Psoas muscle (tissue), 8 donors: ENCODE data around the gene OSBPL6. TPM values are rescaled to one million over a fixed set of nuclear protein-coding genes. Genes with fewer than 3 reads are reported as not detected.

Experiments
- ATAC-seq, 4 donors: fragments of 200-7000 bp; cut with Tn5 transposase; one replicate each; pipeline ENCODE4 v1.9.1; 2020; ENCODE audit warnings: moderate library complexity in 3 of 4, mild to moderate bottlenecking in 2 of 4
- DNase-seq, 2 donors: peaks; one replicate each; pipeline ENCODE4 v3.0.0-alpha.2; 2020
- H3K27ac ChIP-seq: fragments of 200-600 bp; one replicate; pipeline ENCODE4 v1.8.0; 2022
- H3K27me3 ChIP-seq, 3 donors: fragments of 200-600 bp in 1 of 3; one replicate each; pipeline versions ENCODE4 v1.6.1 to v1.8.0; 2013 to 2022; ENCODE audit warnings: low read length in 2 of 3, mild to moderate bottlenecking in 2 of 3, moderate library complexity in 1 of 3; ENCODE audit not compliant: insufficient read depth in 3 of 3
- H3K36me3 ChIP-seq, 2 donors: fragments of 200-600 bp in 1 of 2; one replicate each; pipeline versions ENCODE4 v1.6.1 to v1.8.0; 2013 to 2022; ENCODE audit warnings: low read depth in 1 of 2, mild to moderate bottlenecking in 1 of 2, moderate library complexity in 1 of 2; ENCODE audit not compliant: insufficient read depth in 1 of 2
- H3K4me1 ChIP-seq: fragments of 200-600 bp; one replicate; pipeline ENCODE4 v1.8.0; 2022
- H3K4me3 ChIP-seq: fragments of 200-600 bp; one replicate; pipeline ENCODE4 v1.8.0; 2022; ENCODE audit warnings: mild to moderate bottlenecking
- H3K9me3 ChIP-seq: fragments of 200-600 bp; one replicate; pipeline ENCODE4 v1.8.0; 2022
- WGBS, 3 donors: extraction: QIAGEN DNeasy Blood & Tissue Kit; methylation state at CpG; one replicate each; pipeline versions ENCODE4 v1.1.6 to v1.1.7; 2013; 5-methylcytosine and 5-hydroxymethylcytosine counted together
- intact Hi-C, 2 donors: fragments of 100-400 bp; cut with DNase I; formaldehyde crosslinking; loops; one replicate each; pipeline versions ENCODE4 v1.11.0 to v1.14.2; 2022
- polyA plus RNA-seq, 3 donors: library from polyadenylated mRNA; stranded (reverse); fragments of 200-250 nt; gene quantifications; one replicate each; pipeline ENCODE4 v1.2.3, GENCODE V29; 2013
- total RNA-seq, 4 donors: library from RNA; stranded (reverse); fragmentation: NEBNext Ultra II Directional in 2 of 4; extraction: Animal tissue kit (Norgen Biotek cat#: 25700) in 2 of 4; gene quantifications; one replicate each; pipeline versions ENCODE4 v1.2.1 to v1.2.4, GENCODE V29; 2021 to 2023
- TF ChIP-seq, protein P1 (sequence below): fragments of 200-600 bp; IDR thresholded peaks from one replicate; pipeline ENCODE4 v1.8.0; 2022; ENCODE audit warnings: antibody characterized with exemption
- donor health status: healthy with polysubstance abuse.
- donor health status: DM: no; HTN: no; CAD: no; lungs with moderate emphysema.
- donor health status: Bipolar disorder and iron deficiency.
- donor health status: healthy.
- donor health status: DM: yes; HTN: yes; CAD: no.
- donor health status: DM: no; HTN: no; CAD: no.
- donor health status: DM: no; HTN: no; CAD: no.
- donor health status: DM: yes; HTN: yes; CAD: no.

OSBPL6 gene
- total and polyA plus RNA-seq, 7 donors, result 11.4 to 147 (median 36.2) TPM

DNA sequence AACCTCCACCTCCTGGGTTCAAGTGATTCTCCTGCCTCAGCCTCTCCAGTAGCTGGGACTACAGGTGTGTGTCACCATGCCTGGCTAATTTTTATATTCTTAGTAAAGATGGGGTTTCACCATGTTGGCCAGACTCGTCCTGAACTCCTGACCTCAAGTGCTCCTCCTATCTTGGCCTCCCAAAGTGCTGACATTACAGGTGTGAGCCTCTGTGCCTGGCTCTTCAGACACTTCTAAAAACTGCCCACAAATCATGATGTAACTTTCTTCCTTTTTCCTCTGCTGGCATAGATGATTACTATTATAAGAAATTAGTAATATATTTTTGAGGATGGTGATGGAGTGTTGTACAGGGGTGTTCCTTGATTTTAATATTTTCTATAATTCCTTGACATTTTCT, 6.0 kb downstream of the OSBPL6 start:
- H3K36me3 ChIP-seq, result no peaks in the 10 kb centered on the region
- ATAC-seq (no peak), DNase-seq (no peak)
- WGBS, 3 donors, result 29 to 67% (median 38%) methylated on average over 1 of the region's 1 CpG
- H3K27me3 ChIP-seq, result no peaks in the 10 kb centered on the region
- intact Hi-C loops, result loop anchor here (5.0 kb wide), 1 partner anchor 47 kb away; no protein-coding TSS in a partner anchor
- H3K27ac ChIP-seq, result no peak overlapping the region
- no peak overlapping the region for H3K4me3 ChIP-seq
- peaks cover 64% of the 10 kb centered on the region for H3K4me1 ChIP-seq
- TF ChIP-seq, protein P1, sequence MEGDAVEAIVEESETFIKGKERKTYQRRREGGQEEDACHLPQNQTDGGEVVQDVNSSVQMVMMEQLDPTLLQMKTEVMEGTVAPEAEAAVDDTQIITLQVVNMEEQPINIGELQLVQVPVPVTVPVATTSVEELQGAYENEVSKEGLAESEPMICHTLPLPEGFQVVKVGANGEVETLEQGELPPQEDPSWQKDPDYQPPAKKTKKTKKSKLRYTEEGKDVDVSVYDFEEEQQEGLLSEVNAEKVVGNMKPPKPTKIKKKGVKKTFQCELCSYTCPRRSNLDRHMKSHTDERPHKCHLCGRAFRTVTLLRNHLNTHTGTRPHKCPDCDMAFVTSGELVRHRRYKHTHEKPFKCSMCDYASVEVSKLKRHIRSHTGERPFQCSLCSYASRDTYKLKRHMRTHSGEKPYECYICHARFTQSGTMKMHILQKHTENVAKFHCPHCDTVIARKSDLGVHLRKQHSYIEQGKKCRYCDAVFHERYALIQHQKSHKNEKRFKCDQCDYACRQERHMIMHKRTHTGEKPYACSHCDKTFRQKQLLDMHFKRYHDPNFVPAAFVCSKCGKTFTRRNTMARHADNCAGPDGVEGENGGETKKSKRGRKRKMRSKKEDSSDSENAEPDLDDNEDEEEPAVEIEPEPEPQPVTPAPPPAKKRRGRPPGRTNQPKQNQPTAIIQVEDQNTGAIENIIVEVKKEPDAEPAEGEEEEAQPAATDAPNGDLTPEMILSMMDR, result no peak
- H3K9me3 ChIP-seq, result no peaks in the 10 kb centered on the region

DNA sequence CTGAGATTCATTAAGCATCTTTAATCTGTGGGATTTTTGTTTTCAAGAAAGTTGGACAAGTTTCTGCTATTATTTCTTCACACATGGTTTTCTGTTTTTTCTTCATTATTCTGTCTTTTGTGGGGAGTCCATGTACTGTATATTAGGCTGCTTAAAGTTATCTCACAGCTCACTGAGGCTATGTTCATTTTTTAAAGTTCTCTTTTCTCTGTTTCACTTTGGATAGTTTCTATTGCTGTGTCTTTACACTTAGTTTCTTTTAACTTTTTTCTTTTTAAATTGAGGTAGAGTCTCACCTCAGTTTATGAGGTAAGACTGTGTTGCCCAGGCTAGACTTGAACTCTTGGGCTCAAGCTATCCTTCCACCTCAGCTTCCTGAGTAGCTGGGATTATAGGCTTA, 8.6 kb downstream of the OSBPL6 start:
- no peaks in the 10 kb centered on the region for H3K9me3 ChIP-seq
- no peak overlapping the region for H3K4me3 ChIP-seq
- peak in 2 of 4 donors; percentile 33 to 40 for ATAC-seq
- intact Hi-C loops, result loop anchor here (5.0 kb wide), 1 partner anchor 44 kb away; no protein-coding TSS in a partner anchor
- H3K36me3 ChIP-seq, result no peaks in the 10 kb centered on the region
- peaks cover 78% of the 10 kb centered on the region for H3K4me1 ChIP-seq
- no peaks in the 10 kb centered on the region for H3K27me3 ChIP-seq
- no peak for DNase-seq
- TF ChIP-seq, protein P1, result no peak
- H3K27ac ChIP-seq, result peak overlapping the region; percentile 75

DNA sequence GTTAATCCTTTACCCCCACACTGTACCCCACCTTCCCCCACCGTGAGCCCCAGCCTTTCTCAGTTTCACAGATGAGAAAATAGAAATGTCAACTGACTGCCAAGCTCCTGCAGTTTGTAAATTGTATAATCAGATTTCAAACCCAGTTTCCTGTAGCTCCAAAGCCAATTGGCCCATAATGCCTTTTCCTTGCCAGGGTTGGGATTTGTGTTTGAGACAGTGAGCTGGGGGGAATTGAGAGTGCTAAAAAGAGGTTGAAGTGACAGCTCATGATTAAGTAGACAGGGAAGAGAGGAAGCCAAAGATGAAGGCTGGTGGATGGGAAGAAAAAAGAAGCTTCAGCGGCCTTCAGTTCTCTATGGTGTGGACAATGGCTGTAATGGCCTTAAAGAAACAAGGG, 10.7 kb downstream of the OSBPL6 start:
- H3K36me3 ChIP-seq, result no peaks in the 10 kb centered on the region
- ATAC-seq, result peak in 3 of 4 donors; percentile 33 to 61 (median 60)
- peaks cover 74% of the 10 kb centered on the region for H3K4me1 ChIP-seq
- 17 to 34% (median 18%) methylated on average over 2 of the region's 2 CpGs for WGBS, 3 donors
- intact Hi-C loops, result loop anchor here (5.0 kb wide), 1 partner anchor 42 kb away; no protein-coding TSS in a partner anchor
- H3K27ac ChIP-seq, result peak overlapping the region; percentile 75
- H3K4me3 ChIP-seq, result peak overlapping the region; percentile 16
- DNase-seq, result no peak
- H3K27me3 ChIP-seq, result no peaks in the 10 kb centered on the region
- TF ChIP-seq, protein P1, result no peak
- no peaks in the 10 kb centered on the region for H3K9me3 ChIP-seq

DNA sequence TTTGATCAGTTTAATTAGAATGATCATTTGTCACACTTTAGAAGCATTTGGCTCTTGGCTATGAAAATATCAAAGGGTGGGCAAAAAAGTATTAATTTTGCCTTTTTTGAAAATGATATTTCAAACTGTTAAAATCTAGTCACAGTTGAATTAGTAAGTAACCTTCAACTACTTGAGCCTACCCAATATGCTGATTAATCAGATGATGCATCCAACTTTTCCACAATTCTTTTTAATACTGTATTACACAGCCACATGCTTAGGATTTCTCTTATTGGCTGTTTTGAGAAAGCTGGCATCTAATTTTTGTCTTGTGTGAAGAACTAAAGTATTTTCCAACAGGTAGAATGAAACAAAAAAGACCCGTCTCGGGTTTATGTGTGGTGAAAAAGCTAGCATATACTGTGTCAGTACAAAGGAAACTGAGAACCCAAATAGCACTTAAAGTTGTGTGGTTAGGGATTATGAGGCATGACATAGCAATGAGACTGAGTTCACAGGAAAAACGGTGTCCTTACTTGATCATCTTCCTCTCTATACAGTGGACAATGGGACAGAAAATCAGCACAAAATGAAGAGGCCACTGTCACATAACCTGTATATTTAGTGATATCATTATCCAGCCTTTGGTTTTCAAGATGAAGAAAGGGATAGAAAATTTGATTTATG, 11.7 kb downstream of the OSBPL6 start:
- peaks cover 67% of the 10 kb centered on the region for H3K4me1 ChIP-seq
- H3K36me3 ChIP-seq, result no peaks in the 10 kb centered on the region
- no peaks in the 10 kb centered on the region for H3K9me3 ChIP-seq
- H3K27ac ChIP-seq, result peak overlapping the region; percentile 75
- peak overlapping the region; percentile 1 for H3K4me3 ChIP-seq
- peak; percentile 66 to 82 (median 69) for ATAC-seq
- intact Hi-C loops, result no loop called here
- TF ChIP-seq, protein P1, result no peak
- 44 to 80% (median 54%) methylated on average over 3 of the region's 3 CpGs for WGBS, 3 donors
- H3K27me3 ChIP-seq, result no peaks in the 10 kb centered on the region
- DNase-seq, result no peak

DNA sequence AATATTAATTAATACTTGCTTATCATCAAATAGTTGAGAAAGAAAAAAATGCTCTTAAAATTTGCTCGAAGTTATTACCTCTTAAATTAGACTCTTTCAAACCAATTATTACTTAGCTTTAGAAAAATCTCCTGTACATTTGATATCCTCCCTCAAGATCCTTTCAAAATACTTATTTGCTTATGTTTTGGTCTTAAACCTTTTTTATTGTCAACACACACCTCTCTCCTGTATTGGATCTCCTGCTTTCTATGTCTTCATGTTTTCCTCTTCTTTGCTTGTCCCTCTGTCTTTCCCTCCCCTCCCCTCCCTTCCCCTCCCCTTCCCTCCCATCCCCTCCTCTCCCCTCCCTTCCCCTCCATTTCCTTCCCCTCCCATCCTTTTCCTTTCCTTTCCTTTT, 14.0 kb downstream of the OSBPL6 start:
- Histone ChIP-seq H3K9me3 (no peaks in the 10 kb centered on the region), H3K36me3 (no peaks in the 10 kb centered on the region), H3K27ac (no peak overlapping the region), H3K4me1 (peaks cover 60% of the 10 kb centered on the region), H3K4me3 (no peak overlapping the region), H3K27me3 (no peaks in the 10 kb centered on the region)
- intact Hi-C loops, result no loop called here
- ATAC-seq (no peak), DNase-seq (no peak)
- 93 to 97% (median 96%) methylated on average over 1 of the region's 1 CpG for WGBS, 3 donors
- TF ChIP-seq, protein P1, result no peak
